ENCODE data around the gene ACTN1. TPM values are rescaled to one million over a fixed set of nuclear protein-coding genes. Genes with fewer than 3 reads are reported as not detected.

ACTN1 gene
- polyA plus RNA-seq, 1 experiment, result 641 TPM

DNA sequence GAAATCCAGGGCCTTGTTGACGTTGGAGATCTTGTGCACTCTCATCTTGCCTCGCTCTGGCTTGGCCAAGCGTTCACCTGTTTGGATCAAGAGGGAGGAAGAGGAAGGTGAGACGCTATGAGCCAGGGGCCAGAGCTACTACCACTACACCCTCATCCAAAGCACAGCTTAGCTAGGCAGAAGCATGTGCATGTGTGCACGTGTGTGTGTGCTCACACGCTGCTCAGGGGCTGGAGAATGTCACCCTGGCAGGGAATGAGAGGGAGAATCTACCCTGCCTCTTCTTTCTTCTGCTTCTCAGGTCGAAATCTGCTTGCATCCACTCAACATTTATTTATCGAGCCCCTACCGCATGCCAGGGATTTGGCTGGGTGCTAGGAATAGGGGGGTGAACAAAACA, 58.1 kb downstream of the ACTN1 start:
- POLR2A ChIA-PET, result no interaction called here

DNA sequence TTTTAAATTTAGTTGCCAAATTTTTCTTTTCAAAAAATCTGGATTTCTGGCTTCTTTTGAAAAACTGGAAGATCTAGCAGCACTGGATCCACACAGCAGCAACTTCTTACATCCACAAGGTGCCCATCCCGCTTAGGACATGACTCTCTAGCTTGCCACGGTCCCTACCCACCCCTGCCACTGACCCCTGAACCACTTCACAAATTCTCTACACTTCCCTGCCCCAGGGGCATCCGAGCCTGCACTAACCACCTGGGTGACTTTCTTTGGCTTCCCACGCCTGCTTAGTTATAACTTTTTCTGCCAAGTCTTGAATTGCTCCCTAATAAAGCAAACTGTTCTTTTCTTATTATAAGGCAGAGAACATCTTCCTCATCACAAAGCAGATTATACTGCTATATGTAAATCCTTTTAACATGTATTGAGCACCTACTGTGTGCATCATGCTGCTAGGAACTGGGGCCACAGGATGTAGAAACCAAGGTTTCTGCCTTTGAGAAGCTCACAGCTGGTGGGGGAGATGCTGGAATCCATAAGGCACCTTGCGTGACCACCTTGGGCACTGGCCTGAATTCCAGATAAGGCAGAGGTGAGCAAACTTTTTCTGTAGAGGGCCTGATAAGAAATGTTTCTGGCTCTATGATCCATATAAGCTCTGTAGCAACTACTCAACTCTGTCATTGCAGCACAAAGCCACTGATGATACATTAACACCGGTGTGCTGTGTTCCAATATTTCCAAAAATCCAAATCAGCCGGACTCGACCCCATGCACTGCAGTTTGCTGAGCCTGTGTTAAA, 59.8 kb downstream of the ACTN1 start:
- ChIA-PET POLR2A (interaction anchor here (0.7 kb wide), 2 partner anchors 13 to 444 kb away, joined by 3 read pairs; no protein-coding TSS in a partner anchor), CTCF (interaction anchor here (1.0 to 2.3 kb wide), 2 partner anchors 8 to 21 kb away, joined by 4 to 18 read pairs; no protein-coding TSS in a partner anchor)
- TF ChIP-seq, protein P1, sequence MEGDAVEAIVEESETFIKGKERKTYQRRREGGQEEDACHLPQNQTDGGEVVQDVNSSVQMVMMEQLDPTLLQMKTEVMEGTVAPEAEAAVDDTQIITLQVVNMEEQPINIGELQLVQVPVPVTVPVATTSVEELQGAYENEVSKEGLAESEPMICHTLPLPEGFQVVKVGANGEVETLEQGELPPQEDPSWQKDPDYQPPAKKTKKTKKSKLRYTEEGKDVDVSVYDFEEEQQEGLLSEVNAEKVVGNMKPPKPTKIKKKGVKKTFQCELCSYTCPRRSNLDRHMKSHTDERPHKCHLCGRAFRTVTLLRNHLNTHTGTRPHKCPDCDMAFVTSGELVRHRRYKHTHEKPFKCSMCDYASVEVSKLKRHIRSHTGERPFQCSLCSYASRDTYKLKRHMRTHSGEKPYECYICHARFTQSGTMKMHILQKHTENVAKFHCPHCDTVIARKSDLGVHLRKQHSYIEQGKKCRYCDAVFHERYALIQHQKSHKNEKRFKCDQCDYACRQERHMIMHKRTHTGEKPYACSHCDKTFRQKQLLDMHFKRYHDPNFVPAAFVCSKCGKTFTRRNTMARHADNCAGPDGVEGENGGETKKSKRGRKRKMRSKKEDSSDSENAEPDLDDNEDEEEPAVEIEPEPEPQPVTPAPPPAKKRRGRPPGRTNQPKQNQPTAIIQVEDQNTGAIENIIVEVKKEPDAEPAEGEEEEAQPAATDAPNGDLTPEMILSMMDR (IDR thresholded peaks at IDR 0.05; ENCODE audit: low read depth, low read length), result no peak
- no peaks in the 10 kb centered on the region for H3K27me3 ChIP-seq (ENCODE audit: control insufficient read depth, insufficient read depth, low read length)
- no peak for DNase-seq (ENCODE audit: low read depth, low spot score)
- no peak overlapping the region for H3K27ac ChIP-seq (ENCODE audit: low read depth, low read length)
- no peak overlapping the region for H3K4me3 ChIP-seq (ENCODE audit: low read depth, low read length)
- H3K9me3 ChIP-seq (ENCODE audit: control insufficient read depth, insufficient read depth, low read length), result no peaks in the 10 kb centered on the region

More for the DNA sequence above, 58.1 kb downstream of the ACTN1 start:
- TF ChIP-seq, protein P1 (IDR thresholded peaks at IDR 0.05; ENCODE audit: low read depth, low read length), result no peak
- H3K9me3 ChIP-seq (ENCODE audit: control insufficient read depth, insufficient read depth, low read length), result peaks cover 1% of the 10 kb centered on the region; the same call in 1 of the 2 replicates
- no peak for DNase-seq (ENCODE audit: low read depth, low spot score)
- H3K4me3 ChIP-seq (ENCODE audit: low read depth, low read length), result no peak overlapping the region
- no peaks in the 10 kb centered on the region for H3K27me3 ChIP-seq (ENCODE audit: control insufficient read depth, insufficient read depth, low read length)
- CTCF ChIA-PET, result no interaction called here
- no peak overlapping the region for H3K27ac ChIP-seq (ENCODE audit: low read depth, low read length)

DNA sequence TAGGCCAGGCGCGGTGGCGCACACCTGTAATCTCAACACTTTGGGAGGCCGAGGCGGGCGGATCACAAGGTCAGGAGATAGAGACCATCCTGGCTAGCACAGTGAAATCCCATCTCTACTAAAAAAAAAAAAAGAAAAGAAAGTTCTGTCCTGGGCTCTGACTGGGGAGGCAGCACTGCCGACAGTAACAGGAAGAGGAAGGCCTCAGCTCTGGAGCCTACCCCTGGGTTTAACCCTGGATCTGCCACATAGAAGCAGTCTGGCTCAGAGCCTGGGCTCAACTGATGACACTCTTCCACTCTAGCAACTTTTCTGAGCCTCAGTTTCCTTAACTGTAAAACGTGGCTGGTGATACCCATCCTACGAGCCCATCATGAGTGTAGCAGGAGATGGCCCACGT, 60.5 kb downstream of the ACTN1 start:
- TF ChIP-seq, protein P1 (IDR thresholded peaks at IDR 0.05; ENCODE audit: low read depth, low read length), result no peak
- no peak for DNase-seq (ENCODE audit: low read depth, low spot score)
- CTCF ChIA-PET, result interaction anchor here (2.3 kb wide), 1 partner anchor 8 kb away, joined by 18 read pairs; no protein-coding TSS in a partner anchor
- Histone ChIP-seq H3K4me3 (ENCODE audit: low read depth, low read length) (no peak overlapping the region), H3K27ac (ENCODE audit: low read depth, low read length) (no peak overlapping the region), H3K27me3 (ENCODE audit: control insufficient read depth, insufficient read depth, low read length) (no peaks in the 10 kb centered on the region), H3K9me3 (ENCODE audit: control insufficient read depth, insufficient read depth, low read length) (no peaks in the 10 kb centered on the region)
- POLR2A ChIA-PET, result interaction anchor here (0.7 kb wide), 2 partner anchors 13 to 445 kb away, joined by 3 read pairs; no protein-coding TSS in a partner anchor

DNA sequence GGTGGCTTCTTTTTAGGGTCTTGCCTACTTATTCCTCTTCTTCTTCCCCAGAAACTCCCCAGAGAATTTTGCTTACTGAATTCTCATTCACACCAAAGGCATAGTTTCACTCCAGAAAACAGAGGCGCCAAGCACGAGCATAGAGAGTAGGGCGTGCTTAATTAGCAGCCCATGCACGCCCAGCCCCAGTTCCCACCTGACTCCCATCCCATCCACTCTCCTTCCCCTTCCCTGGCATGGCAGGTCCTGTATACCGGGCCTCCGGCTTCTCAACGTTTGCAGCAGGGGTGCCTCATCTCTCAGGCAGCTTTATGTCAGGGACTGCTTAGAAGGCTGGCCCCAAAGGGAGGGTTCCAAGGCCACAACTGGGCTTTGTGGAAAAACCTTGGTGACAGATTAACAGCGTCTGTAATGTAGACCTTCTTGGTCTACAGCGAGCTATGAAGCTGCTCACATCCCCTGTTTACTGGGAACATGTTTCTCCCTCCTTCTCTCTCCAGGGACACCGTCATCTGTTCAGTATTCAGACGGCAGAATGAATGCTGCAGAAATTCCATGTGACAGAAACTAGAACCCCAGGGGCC, 62.7 kb downstream of the ACTN1 start:
- TF ChIP-seq, protein P1 (IDR thresholded peaks at IDR 0.05; ENCODE audit: low read depth, low read length), result no peak
- ChIA-PET CTCF (interaction anchor here (1.7 kb wide), 1 partner anchor 191 kb away, joined by 6 read pairs; no protein-coding TSS in a partner anchor), POLR2A (no interaction called here)
- H3K9me3 ChIP-seq (ENCODE audit: control insufficient read depth, insufficient read depth, low read length), result no peaks in the 10 kb centered on the region
- H3K27me3 ChIP-seq (ENCODE audit: control insufficient read depth, insufficient read depth, low read length), result no peaks in the 10 kb centered on the region
- peak overlapping the region; percentile 21 for H3K27ac ChIP-seq (ENCODE audit: low read depth, low read length)
- DNase-seq (ENCODE audit: low read depth, low spot score), result no peak
- no peak overlapping the region for H3K4me3 ChIP-seq (ENCODE audit: low read depth, low read length)

DNA sequence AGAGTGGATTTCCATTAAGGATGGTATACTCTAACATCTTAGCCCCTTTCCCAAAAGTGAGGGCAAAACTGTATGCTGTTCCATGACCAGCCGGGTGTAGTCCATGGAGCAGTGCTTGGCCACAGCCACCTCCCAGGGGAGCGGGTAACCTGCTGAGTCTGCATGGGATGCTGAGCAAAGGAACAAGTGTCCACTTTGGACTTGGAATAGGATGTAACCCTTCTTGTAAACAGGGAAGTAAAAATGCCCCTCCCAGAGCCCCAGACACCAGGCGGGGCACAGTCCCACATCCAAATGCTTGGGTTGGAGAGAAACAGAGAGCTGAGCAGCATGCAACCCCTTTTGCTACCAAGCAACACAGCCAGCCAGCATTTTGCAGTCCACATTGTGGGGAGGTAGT, 65.6 kb downstream of the ACTN1 start:
- DNase-seq (ENCODE audit: low read depth, low spot score), result no peak
- no peaks in the 10 kb centered on the region for H3K27me3 ChIP-seq (ENCODE audit: control insufficient read depth, insufficient read depth, low read length)
- H3K4me3 ChIP-seq (ENCODE audit: low read depth, low read length), result no peak overlapping the region
- no peak overlapping the region for H3K27ac ChIP-seq (ENCODE audit: low read depth, low read length)
- H3K9me3 ChIP-seq (ENCODE audit: control insufficient read depth, insufficient read depth, low read length), result no peaks in the 10 kb centered on the region
- POLR2A ChIA-PET, result no interaction called here
- CTCF ChIA-PET, result interaction anchor here (0.8 to 4.7 kb wide), 8 partner anchors 9 to 216 kb away, joined by 3 to 53 read pairs (median 5); no protein-coding TSS in a partner anchor
- TF ChIP-seq, protein P1 (IDR thresholded peaks at IDR 0.05; ENCODE audit: low read depth, low read length), result no peak

Data from AG04450 (cell line).